Stimulated activated CD8-positive, alpha-beta memory T cell treated with anti-CD3 and anti-CD28 coated beads, Interleukin-7, amount 100 ng/mL, for 48 hours (primary cell): Measurements from ENCODE around the gene SMG6.

ENCODE experiments used
- DNase-seq, 2 donors: peaks; one replicate each; pipeline ENCODE4 v3.0.0-alpha.2; 2020; ENCODE audit warnings: low read depth in 1 of 2; ENCODE audit errors: extremely low read depth in 1 of 2

Gene SMG6

GRCh38 chr17:2064520-2064971 is 239.0 kb downstream of the SMG6 start:
- no peak for DNase-seq

- DNase-seq: no peak
These were observed 239.5 kb downstream of the SMG6 start for GRCh38 chr17:2064147-2064489.

GRCh38 chr17:2063261-2064146 is 240.1 kb downstream of the SMG6 start:
- no peak for DNase-seq

DNA sequence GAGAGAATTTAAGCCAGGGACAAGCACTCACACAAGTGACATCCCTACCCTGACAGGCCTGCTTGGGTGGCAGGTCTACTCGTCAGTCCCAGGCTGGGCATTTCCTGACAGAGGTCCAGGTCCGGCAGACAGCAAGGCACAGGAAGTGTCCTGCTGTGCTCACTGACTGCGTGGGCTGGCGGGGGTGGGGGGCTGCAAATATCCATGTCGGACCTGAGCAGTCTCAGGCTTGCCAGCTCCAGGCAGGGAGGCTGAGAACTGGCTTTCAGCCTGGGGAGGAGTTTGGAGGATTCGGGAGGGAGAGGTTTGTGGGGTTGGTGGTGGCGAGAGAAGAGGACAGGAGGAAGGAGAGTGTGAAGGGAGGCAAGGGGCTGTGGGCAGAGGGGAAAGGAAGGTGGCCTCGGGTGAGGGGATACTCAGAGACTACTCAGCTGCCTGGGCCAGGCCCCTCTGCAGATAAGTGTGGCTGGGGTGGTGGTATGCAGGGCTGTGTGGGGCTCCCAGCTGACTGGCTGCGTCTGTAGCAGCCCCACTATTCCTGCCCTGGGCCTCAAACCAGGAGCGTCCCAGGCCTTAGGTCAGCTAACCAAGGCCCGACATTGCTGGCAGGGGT is 240.9 kb downstream of the SMG6 start:
- no peak for DNase-seq

DNA sequence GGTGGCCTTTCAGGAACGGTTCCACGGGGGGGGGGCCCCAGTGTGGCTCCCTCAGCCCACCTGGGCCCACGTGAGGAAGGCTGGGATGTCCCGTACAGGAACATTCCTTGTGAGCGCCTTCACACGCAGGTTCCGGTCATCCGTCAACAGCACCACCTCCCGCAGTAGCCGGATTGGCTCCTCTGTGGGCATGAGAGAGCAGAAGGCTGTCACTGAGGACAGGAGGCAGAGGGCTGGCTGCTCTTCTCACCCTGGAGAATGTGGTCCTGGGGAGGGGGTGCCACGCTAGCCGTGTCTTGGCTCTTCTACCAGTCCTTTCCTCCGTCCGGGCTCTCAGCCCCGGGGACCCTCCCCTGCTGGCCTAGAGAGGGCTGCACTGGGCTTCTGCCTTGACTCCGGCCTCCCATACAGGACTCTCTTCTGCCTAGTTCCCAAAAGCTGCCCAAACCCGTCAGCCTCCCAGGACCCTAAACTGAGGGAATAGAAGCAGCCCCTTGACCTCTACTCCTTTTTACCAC is 242.1 kb downstream of the SMG6 start:
- no peak for DNase-seq

DNA sequence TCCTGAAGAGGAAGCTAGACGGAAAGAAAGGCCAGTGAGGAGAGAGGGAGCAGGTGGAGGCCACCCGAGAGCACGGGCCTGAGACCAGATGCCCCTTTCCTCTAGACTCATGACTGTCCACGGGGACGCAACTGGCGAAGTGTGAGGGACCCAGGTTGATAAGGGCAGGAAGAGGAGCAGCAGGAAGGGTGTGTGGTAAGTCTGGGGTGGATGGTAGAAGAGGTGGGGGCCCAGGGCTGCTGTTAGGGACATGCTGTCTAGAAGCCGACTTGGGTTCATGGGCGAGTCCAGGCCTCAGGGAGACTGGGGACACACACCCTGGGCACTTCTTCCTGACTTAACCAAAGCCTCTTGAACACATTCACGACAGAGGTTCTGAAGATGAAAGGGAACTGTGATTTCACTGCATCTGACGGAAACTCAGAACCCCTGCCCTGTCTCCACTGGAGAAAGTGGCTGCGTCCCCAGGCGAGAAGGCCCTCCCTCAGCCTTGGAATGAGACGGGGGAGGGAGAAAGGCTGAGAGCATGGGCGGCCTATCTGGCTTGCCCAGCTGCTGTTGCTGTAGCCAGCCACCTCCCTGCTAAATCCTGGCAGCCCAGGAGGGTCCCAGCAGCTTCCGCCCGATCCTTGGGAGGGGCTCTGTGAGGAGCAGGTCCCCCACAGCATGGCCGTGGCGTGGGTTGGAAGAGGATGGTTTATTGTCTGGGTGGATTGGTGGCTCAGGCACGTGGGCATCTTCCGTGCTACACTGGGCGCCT is 242.7 kb downstream of the SMG6 start:
- no peak for DNase-seq

DNA sequence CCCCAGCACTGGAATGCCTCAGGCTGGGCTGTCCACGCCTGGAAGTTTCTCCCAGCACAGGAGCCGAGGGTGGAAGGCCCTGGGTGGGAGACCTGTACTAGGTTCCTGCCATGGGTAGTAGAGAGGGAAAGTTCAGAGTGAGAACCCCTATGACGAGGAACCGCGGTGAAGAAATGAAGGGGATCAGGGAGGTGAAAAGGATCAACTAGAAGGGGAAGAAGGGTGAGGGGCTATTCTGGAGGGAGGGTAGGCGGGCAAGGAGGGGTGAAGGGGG is 243.3 kb downstream of the SMG6 start:
- no peak for DNase-seq

- DNase-seq: no peak
These were observed 243.8 kb downstream of the SMG6 start for GRCh38 chr17:2059547-2060384.

DNA sequence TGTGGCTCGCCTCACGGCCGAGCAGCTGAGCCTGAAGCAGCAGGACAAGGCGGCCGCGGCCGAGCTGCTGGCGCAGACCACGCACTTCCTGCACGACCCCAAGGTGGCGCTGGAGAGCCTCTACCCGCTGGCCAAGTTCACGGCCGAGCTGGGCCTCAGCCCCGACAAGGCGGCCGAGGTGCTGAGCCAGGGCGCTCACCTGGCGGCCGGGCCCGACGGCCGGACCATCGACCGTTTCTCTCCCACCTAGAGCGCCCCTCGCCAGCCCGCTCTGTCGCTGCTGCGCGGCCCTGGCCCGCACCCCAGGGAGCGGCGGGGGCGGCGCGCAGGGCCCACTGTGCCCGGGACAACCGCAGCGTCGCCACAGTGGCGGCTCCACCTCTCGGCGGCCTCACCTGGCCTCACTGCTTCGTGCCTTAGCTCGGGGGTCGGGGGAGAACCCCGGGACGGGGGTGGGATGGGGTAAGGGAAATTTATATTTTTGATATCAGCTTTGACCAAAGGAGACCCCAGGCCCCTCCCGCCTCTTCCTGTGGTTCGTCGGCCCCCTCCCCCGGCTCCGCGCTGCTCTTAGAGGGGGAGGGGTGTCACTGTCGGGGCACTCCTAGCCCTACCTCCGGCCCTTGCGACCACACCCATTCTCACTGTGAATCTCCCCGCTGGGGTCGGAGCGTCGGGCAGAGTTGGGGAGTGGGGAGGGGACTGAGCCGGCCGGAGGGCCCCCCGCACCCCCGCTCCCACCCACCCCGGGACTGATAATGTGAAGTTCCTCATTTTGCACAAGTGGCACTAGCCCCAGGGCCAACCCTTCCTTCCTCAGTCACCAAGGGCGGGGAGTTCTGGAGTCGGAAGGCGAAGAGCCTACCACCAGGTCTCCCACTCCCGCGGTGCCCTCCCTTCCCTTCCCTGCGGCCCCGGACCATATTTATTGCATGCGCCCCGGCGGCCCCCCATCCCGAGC is 244.7 kb downstream of the SMG6 start:
- DNase-seq: peak in 1 of 2 donors; percentile 46

GRCh38 chr17:2057760-2058585 is 245.6 kb downstream of the SMG6 start:
- DNase-seq: no peak

GRCh38 chr17:2057175-2057759 is 246.3 kb downstream of the SMG6 start:
- DNase-seq: no peak

- no peak for DNase-seq
These were observed 247.1 kb downstream of the SMG6 start for GRCh38 chr17:2056206-2057174.

DNA sequence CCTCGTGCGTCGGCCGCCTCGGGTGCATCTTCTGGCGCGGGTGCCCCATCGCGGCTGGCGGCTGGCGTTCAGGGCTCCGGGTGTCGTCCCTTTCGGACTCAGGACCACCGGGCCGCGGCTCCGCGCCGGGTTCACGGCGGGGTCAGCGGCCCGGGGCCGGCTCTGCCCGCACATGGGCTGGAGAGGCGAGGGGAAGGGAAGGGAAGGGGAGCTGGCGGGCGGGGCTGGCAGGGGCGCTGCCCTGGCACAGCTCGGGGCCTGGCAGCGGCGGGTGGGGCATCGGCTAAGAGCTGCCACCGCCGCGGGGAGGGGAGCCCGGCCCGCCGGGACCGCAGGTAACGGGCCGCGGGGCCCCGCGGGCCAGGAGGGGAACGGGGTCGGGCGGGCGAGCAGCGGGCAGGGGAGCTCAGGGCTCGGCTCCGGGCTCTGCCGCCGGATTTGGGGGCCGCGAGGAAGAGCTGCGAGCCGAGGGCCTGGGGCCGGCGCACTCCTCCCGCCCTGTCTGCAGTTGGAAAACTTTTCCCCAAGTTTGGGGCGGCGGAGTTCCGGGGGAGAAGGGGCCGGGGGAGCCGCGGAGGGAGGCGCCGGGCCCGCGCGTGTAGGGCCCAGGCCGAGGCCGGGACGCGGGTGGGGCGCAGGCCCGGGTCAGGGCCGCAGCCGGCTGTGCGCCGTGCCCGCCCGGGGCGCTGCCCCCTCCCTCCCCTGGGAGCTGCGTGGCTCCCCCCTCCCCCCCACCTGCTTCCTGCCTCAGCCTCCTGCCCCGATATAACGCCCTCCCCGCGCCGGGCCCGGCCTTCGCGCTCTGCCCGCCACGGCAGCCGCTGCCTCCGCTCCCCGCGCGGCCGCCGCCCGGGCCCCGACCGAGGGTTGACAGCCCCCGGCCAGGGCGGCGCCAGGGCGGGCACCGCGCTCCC is 248.0 kb downstream of the SMG6 start:
- no peak for DNase-seq

DNA sequence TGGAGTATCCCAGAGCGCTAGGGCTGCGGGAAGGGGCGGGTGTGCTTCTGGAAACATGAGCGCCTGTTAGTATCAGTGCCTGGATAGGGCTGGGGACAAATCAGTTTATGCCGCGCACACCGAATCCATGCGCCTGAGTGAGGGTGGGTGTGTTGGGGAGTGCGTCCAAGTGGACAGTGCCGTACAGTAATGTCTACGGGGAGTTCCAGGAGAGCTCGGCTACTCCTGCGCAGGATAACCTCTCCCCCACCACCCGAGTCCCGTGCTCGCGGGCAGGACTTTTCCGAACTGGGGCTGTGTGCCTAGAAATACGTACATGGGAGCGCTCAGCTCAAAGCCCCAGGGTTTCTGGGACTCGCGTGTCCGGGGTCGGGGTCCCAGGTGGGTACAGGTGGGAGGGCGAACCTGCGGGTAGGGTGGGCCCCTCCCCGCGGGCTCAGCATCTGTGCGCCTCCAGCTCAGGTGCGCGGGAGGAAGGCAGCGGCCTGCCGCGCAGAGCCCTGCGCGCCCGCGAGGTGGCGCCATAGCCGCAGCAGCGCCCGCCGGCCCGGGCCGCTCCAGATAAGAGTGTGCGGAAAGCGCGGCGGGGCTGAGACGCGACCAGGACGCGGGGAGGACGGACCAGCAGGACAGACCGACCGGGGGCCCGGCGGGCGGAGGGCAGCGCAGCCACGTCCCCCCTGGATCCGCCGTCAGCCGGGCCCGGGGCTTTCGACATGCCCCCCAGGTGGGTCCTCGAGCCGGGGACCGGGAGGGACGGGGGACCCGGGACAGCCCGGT is 248.9 kb downstream of the SMG6 start, which contains the start of gene HIC1:
HIC1 (plus strand) TSS at position 592 of the 780 bp plus-strand sequence. CDS start 1,588 bp downstream, outside the sequence.
- peak; percentile 15 to 44 for DNase-seq

DNA sequence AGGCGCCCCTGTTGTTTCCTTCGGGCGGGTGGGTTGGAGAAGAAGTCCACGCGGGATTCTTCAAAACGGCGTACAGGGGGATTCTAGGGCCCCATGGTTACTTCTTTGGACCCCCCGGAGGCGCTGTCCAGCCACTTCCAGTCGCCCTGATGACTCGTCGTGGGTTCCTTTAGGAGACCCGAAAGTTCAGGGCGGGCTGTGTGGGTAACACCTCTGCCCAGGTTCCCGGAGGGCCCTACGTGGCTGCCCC is 249.4 kb downstream of the SMG6 start:
- no peak for DNase-seq
